B cell (primary cell): Measurements from ENCODE around the gene FBXL13. TPM values are rescaled to one million over a fixed set of nuclear protein-coding genes. Genes with fewer than 3 reads are reported as not detected.
"Not testable (repeated sequence)": the region's sequence is repeated elsewhere in the genome, so short reads cannot be mapped to it uniquely, and the experiment has no call there.

Source experiments
- ATAC-seq: fragments of 200-7000 bp; cut with Tn5 transposase; one replicate; pipeline ENCODE4 v1.10.0; 2021; ENCODE audit warnings: low read depth, mild to moderate bottlenecking, moderate number of reproducible peaks, moderate library complexity
- CTCF ChIA-PET: fragments of 350-600 bp; sonication (Branson Sonifier 250); formaldehyde crosslinking; loops from one replicate; lab custom pipeline; 2021; ENCODE audit warnings: antibody characterized with exemption, inconsistent platforms; lab: Charles Lee
- POLR2A ChIA-PET: fragments of 350-600 bp; sonication (Branson Sonifier 250); formaldehyde crosslinking; loops from one replicate; lab custom pipeline; 2021; ENCODE audit warnings: antibody characterized with exemption; lab: Charles Lee
- DNase-seq: peaks from one replicate; pipeline ENCODE4 v3.0.0; 2013
- H2AFZ ChIP-seq: 2 replicates; pipeline ENCODE4 v1.6.1; 2012; ENCODE audit warnings: mild to moderate bottlenecking, low read depth, low read length; ENCODE audit not compliant: insufficient read depth, poor library complexity, severe bottlenecking
- H3K27ac ChIP-seq, 2 donors: 1 replicate in 1 of 2; 2 replicates in 1 of 2; pipeline ENCODE4 v1.5.1; 2012 to 2013; ENCODE audit warnings: low read length in 2 of 2, mild to moderate bottlenecking in 2 of 2, moderate library complexity in 1 of 2
- H3K27me3 ChIP-seq, 4 experiments: fragments of 200-600 bp in 1 of 4; sonication (generic) in 1 of 4; replicated peaks in 1 of 4; 1 replicate in 2 of 4; 2 replicates in 2 of 4; pipeline versions ENCODE4 v1.6.1 to v1.7.0; 2013 to 2016; ENCODE audit warnings: low read length in 3 of 4, mild to moderate bottlenecking in 2 of 4, mixed read lengths in 1 of 4, moderate library complexity in 1 of 4; ENCODE audit not compliant: insufficient read depth in 4 of 4, control insufficient read depth in 3 of 4; ENCODE audit errors: control extremely low read depth in 1 of 4
- H3K36me3 ChIP-seq, 2 experiments: replicated peaks in 1 of 2; 1 replicate in 1 of 2; 2 replicates in 1 of 2; pipeline versions ENCODE4 v1.6.1 to v1.7.1; 2013; ENCODE audit warnings: low read length in 1 of 2; ENCODE audit not compliant: insufficient read depth in 2 of 2, control insufficient read depth in 1 of 2; ENCODE audit errors: control extremely low read depth in 1 of 2, extremely low read depth in 1 of 2
- H3K4me1 ChIP-seq, 2 donors: fragments of 200-600 bp in 1 of 2; sonication (generic) in 1 of 2; 1 replicate in 1 of 2; 2 replicates in 1 of 2; pipeline versions ENCODE4 v1.5.1 to v1.6.1; 2013 to 2017; ENCODE audit warnings: low read length in 2 of 2; ENCODE audit not compliant: control insufficient read depth in 2 of 2, insufficient read depth in 2 of 2
- H3K4me2 ChIP-seq: replicated peaks from 2 replicates; pipeline ENCODE3; 2012; ENCODE audit warnings: mild to moderate bottlenecking, low read depth, low read length; ENCODE audit not compliant: poor library complexity, severe bottlenecking
- H3K4me3 ChIP-seq, 5 experiments: fragments of 200-600 bp in 1 of 5; sonication (generic) in 1 of 5; 1 replicate in 3 of 5; 2 replicates in 2 of 5; pipeline versions ENCODE4 v1.5.1 to v1.7.0; 2011 to 2016; ENCODE audit warnings: low read length in 4 of 5, mild to moderate bottlenecking in 4 of 5, low read depth in 2 of 5, control low read depth in 1 of 5, moderate library complexity in 1 of 5; ENCODE audit not compliant: insufficient read depth in 1 of 5; ENCODE audit errors: control extremely low read depth in 1 of 5, extremely low read depth in 1 of 5
- H3K79me2 ChIP-seq: fragments of 200-600 bp; sonication (generic); one replicate; pipeline ENCODE4 v1.6.0; 2016; ENCODE audit warnings: low read length; ENCODE audit not compliant: control insufficient read depth, insufficient read depth
- H3K9ac ChIP-seq: fragments of 200-600 bp; sonication (generic); 2 replicates; pipeline ENCODE4 v1.6.1; 2017; ENCODE audit warnings: mild to moderate bottlenecking, low read length, moderate library complexity
- H3K9me3 ChIP-seq, 3 donors: one replicate each; pipeline versions ENCODE4 v1.6.1 to v1.7.1; 2013; ENCODE audit warnings: low read length in 2 of 3; ENCODE audit not compliant: control insufficient read depth in 2 of 3, insufficient read depth in 1 of 3; ENCODE audit errors: control extremely low read depth in 1 of 3
- H4K20me1 ChIP-seq: 2 replicates; pipeline ENCODE4 v1.6.0; 2012; ENCODE audit warnings: mild to moderate bottlenecking, low read length; ENCODE audit not compliant: insufficient read depth, control insufficient read depth, poor library complexity, severe bottlenecking
- H3K27ac Mint-ChIP-seq: one replicate; pipeline ENCODE4 v1.8.0; 2021; ENCODE audit warnings: mixed read lengths
- H3K27me3 Mint-ChIP-seq: one replicate; pipeline ENCODE4 v1.8.0; 2021; ENCODE audit warnings: mixed read lengths
- H3K4me1 Mint-ChIP-seq: one replicate; pipeline ENCODE4 v1.8.0; 2021; ENCODE audit warnings: mixed read lengths
- H3K4me3 Mint-ChIP-seq: one replicate; pipeline ENCODE4 v1.8.0; 2021; ENCODE audit warnings: mixed read lengths
- H3K9me3 Mint-ChIP-seq: one replicate; pipeline ENCODE4 v1.8.0; 2022; ENCODE audit warnings: mixed read lengths; ENCODE audit not compliant: insufficient read depth
- CTCF ChIP-seq: fragments of 200-600 bp; IDR thresholded peaks from one replicate; pipeline ENCODE4 v1.8.0; 2022; ENCODE audit warnings: antibody characterized with exemption, mild to moderate bottlenecking
- EZH2 ChIP-seq: IDR thresholded peaks from 2 replicates; pipeline ENCODE4 v1.6.1; 2012; ENCODE audit warnings: borderline replicate concordance, low read depth, mild to moderate bottlenecking, moderate library complexity, low read length; ENCODE audit not compliant: insufficient read depth, poor library complexity, severe bottlenecking
- WGBS: methylation state at CpG from one replicate; pipeline ENCODE4 v1.1.5; 2013; ENCODE audit warnings: missing lambda C conversion rate; ENCODE audit not compliant: insufficient coverage; 5-methylcytosine and 5-hydroxymethylcytosine counted together
- intact Hi-C: fragments of 100-400 bp; cut with micrococcal nuclease; formaldehyde crosslinking; loops from one replicate; pipeline ENCODE4 v1.10.0; 2022
- polyA plus RNA-seq: library from polyadenylated mRNA; depleted of rRNA; stranded (reverse); fragments of >200 nt; gene quantifications from 2 replicates; pipeline ENCODE4 v1.2.3, GENCODE V29; 2012
- total RNA-seq, 2 donors: library from RNA; stranded (reverse); fragments of 120-200 nt in 1 of 2; gene quantifications; 1 replicate in 1 of 2; 2 replicates in 1 of 2; pipeline versions ENCODE4 v1.2.3 to v1.2.4, GENCODE V29; 2013 to 2022

Gene FBXL13
- total and polyA plus RNA-seq, 2 donors (not counting 1 experiment from before 2014, with no cell fraction given), result 0.22 to 4.0 TPM

GRCh38 chr7:103100348-103100747 is 25.8 kb upstream of the FBXL13 start:
- DNase-seq, result no peak
- Mint-ChIP-seq H3K9me3 (no peaks in the 10 kb centered on the region), H3K4me3 (no peak overlapping the region), H3K27me3 (no peaks in the 10 kb centered on the region), H3K27ac (no peak overlapping the region), H3K4me1 (no peaks in the 10 kb centered on the region)
- CTCF ChIA-PET, result no interaction called here
- Histone ChIP-seq H2AFZ (no peak overlapping the region), H3K4me2 (no peak overlapping the region), H3K4me1 (no peaks in the 10 kb centered on the region), H3K9me3 (no peaks in the 10 kb centered on the region), H3K9ac (no peak overlapping the region), H3K4me3 (no peak overlapping the region), H3K79me2 (no peaks in the 10 kb centered on the region), H3K27ac (no peak overlapping the region), H4K20me1 (no peaks in the 10 kb centered on the region), H3K27me3 (no peaks in the 10 kb centered on the region), H3K36me3 (peaks cover 6 to 16% of the 10 kb centered on the region in 2 experiments)
- intact Hi-C loops, result no loop called here
- POLR2A ChIA-PET, result no interaction called here
- TF ChIP-seq CTCF (no peak), EZH2 (no peak)
- WGBS, result no CpG with 5 or more reads among the region's 3 CpGs
- ATAC-seq, result no peak

- no peaks in the 10 kb centered on the region for H3K79me2 ChIP-seq
- H3K4me2 ChIP-seq, result no peak overlapping the region
- TF ChIP-seq CTCF (no peak), EZH2 (no peak)
- CTCF ChIA-PET, result no interaction called here
- DNase-seq, result no peak
- H3K4me1 Mint-ChIP-seq, result no peaks in the 10 kb centered on the region
- POLR2A ChIA-PET, result no interaction called here
- 100% methylated on average over 1 of the region's 2 CpGs for WGBS
- H3K27me3 ChIP-seq, result no peaks in the 10 kb centered on the region
- peaks cover 2 to 18% of the 10 kb centered on the region in 2 experiments for H3K36me3 ChIP-seq
- intact Hi-C loops, result no loop called here
- ATAC-seq, result no peak
- no peaks in the 10 kb centered on the region for H3K9me3 Mint-ChIP-seq
- no peak overlapping the region for H3K4me3 ChIP-seq
- no peak overlapping the region for H3K9ac ChIP-seq
- no peaks in the 10 kb centered on the region for H3K9me3 ChIP-seq
- no peak overlapping the region for H3K4me3 Mint-ChIP-seq
- no peak overlapping the region for H2AFZ ChIP-seq
- no peaks in the 10 kb centered on the region for H4K20me1 ChIP-seq
- H3K27ac Mint-ChIP-seq, result no peak overlapping the region
- H3K27me3 Mint-ChIP-seq, result no peaks in the 10 kb centered on the region
- H3K27ac ChIP-seq, result no peak overlapping the region
- H3K4me1 ChIP-seq, result no peaks in the 10 kb centered on the region
Measured at GRCh38 chr7:103097041-103097440, 22.4 kb upstream of the FBXL13 start.

GRCh38 chr7:103095558-103095957 is 21.0 kb upstream of the FBXL13 start:
- H3K27me3 ChIP-seq, H3K27ac Mint-ChIP-seq, H3K27me3 Mint-ChIP-seq, H3K4me1 Mint-ChIP-seq, H3K4me3 ChIP-seq, H3K9ac ChIP-seq, H3K4me2 ChIP-seq, H3K4me1 ChIP-seq, H3K9me3 ChIP-seq, H2AFZ ChIP-seq, POLR2A ChIA-PET, CTCF ChIA-PET, intact Hi-C loops, DNase-seq, H3K79me2 ChIP-seq, ATAC-seq, H3K9me3 Mint-ChIP-seq, H4K20me1 ChIP-seq, H3K4me3 Mint-ChIP-seq, H3K27ac ChIP-seq: not testable (repeated sequence)
- peaks cover 2 to 12% of the 10 kb centered on the region in 2 experiments for H3K36me3 ChIP-seq
- no CpG with 5 or more reads among the region's 2 CpGs for WGBS
